Activated CD8-positive, alpha-beta memory T cell treated with anti-CD3 and anti-CD28 coated beads for 36 hours (primary cell): ENCODE data around the gene KIF16B. TPM values are rescaled to one million over a fixed set of nuclear protein-coding genes. Genes with fewer than 3 reads are reported as not detected.
"Not testable (repeated sequence)": the region's sequence is repeated elsewhere in the genome, so short reads cannot be mapped to it uniquely, and the experiment has no call there.

Experiments used
- CTCF ChIA-PET: fragments of 350-600 bp; sonication (Branson Sonifier 250); formaldehyde crosslinking; loops from one replicate; lab custom pipeline; 2021; ENCODE audit warnings: antibody characterized with exemption; lab: Charles Lee
- POLR2A ChIA-PET: fragments of 350-600 bp; sonication (Branson Sonifier 250); formaldehyde crosslinking; loops from one replicate; lab custom pipeline; 2021; ENCODE audit warnings: antibody characterized with exemption; lab: Charles Lee
- total RNA-seq, 2 experiments: library from RNA; stranded (reverse); gene quantifications; one replicate each; pipeline ENCODE4 v1.2.3, GENCODE V29; 2021

The KIF16B gene
- total RNA-seq, 2 experiments from 2014 or later: 3.2 TPM

DNA sequence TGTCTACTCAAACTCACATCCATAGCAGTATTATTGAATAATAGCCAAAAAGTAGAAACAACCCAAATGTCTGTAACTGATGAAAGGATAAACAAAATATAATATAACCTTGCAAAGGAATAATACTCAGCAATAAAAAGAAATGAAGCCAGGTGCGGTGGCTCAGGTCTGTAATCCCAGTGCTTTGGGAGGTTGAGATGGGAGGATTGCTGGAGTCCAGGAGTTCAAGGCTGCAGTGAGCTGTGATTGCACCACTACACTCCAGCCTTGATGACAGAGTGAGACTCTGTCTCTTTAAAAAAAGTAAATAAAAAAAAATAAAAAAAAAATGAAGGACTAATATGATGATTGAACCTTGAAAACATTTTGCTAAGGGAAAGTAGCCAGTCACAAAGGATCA, 22.1 kb upstream of the KIF16B start:
- CTCF ChIA-PET: no interaction called here

DNA sequence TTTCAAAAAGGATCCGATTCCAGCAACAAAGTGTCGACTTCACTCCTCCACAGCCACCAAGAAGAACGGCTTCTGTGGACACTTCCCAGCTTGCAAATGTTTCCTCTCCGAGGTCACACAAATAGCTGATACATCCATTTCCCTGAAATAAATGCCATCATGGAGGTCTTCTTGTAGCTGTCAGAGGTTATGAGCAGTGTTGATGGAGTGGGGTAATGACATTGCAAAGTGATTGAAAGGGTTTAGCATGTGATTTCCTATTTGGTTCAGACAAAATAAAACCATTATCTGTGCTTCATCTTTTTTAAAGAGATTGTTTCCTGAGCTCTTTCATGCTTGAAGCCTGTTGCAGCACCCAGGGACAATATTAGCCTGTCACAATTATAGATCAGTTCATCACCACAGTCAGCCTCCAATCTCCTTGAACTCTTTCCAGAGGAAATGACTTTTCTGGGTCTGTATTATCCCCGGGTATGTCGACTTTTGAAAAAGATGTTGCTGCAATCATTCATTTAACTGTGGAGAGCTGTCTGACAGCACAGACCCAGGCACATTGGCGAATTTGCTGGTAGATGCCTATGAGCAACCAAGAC, 16.9 kb upstream of the KIF16B start:
- POLR2A ChIA-PET: no interaction called here
- CTCF ChIA-PET: no interaction called here

More for the DNA sequence above, 22.1 kb upstream of the KIF16B start:
- POLR2A ChIA-PET: no interaction called here

- POLR2A ChIA-PET: no interaction called here
Observed at GRCh38 chr20:16589623-16590022, 16.4 kb upstream of the KIF16B start.

GRCh38 chr20:16588241-16588640, 15.0 kb upstream of the KIF16B start:
- ChIA-PET POLR2A (no interaction called here), CTCF (no interaction called here)

More at GRCh38 chr20:16589623-16590022, 16.4 kb upstream of the KIF16B start:
- CTCF ChIA-PET: no interaction called here

DNA sequence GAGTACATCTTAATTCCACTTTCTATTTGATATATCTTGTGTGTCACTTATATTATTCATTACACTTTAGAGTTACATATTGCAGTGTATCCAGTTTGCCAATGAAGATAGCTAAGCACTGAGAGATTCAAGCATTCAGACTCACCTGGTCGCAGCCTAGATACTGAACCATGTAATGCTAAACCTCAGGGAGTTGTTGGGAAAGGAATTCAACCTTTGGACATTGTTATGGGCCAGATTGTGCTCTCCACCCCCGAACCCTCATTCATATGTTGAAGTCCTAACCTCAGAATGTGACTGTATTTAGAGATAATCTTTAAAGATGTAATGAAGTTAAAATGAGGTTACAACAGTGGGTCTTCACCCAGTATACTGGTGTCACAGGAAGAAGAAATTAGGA, 13.8 kb upstream of the KIF16B start:
- ChIA-PET CTCF (no interaction called here), POLR2A (no interaction called here)

- ChIA-PET CTCF (no interaction called here), POLR2A (no interaction called here)
Observed at GRCh38 chr20:16583474-16583873, 10.2 kb upstream of the KIF16B start.

DNA sequence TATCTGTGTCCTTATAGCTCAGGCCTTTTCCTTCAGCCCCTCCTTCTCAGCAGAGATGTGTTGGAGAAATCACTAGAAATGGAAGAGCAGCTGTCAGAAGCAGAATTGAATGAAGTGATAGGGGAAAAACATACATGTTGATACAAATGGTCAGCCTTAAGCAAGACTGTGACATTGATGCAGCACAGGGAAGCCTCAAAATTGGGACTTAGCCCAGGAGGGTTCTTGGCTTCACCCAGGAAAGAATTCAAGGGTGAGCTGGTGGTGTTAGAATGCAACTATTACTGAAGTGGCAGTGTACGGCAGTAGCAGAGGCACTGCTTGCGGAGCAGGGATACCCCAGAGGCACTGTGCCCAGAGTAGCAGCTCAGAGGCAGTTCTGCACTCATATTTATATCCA, 8.0 kb upstream of the KIF16B start:
- CTCF ChIA-PET: no interaction called here
- POLR2A ChIA-PET: no interaction called here

DNA sequence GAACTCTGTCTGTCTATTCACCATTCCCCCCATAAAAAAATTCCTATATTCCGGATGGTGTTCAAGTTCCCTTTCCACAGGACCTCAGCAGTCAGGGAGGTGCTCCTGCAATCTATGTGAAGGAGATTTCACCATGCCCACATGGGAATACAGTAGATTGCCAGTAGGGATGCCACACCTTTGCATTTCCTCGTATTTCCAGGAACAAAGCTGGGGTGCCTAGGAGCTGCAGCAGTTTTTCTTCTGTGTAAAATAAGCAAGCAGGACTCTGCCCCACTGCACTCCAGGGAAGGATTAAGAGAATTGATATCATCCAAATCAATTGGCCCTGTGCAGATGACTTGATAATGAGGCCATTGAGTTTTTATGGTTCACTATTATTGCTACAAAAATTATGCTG, 7.4 kb upstream of the KIF16B start:
- ChIA-PET CTCF (no interaction called here), POLR2A (no interaction called here)

GRCh38 chr20:16580147-16580546, 6.9 kb upstream of the KIF16B start:
- POLR2A ChIA-PET: no interaction called here
- CTCF ChIA-PET: no interaction called here

DNA sequence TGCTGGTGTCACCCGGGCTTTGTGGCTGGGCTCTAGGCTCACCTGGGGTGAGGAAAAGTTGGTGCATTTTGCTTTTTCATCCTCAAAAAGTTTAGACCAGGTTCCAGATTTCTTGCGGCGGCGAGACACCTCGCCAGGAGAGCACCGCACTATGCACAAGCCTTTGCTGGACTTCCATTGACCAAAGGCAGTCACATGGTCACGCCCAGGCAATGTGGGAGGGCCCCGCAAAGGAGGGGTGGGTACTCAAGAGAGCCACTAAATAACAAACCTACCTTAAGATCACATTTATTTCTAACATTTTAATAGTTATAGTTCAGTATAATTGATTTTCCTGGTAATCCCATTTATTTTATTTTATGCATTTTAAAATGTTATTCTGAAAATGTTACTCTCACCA, 3.0 kb upstream of the KIF16B start:
- CTCF ChIA-PET: no interaction called here

DNA sequence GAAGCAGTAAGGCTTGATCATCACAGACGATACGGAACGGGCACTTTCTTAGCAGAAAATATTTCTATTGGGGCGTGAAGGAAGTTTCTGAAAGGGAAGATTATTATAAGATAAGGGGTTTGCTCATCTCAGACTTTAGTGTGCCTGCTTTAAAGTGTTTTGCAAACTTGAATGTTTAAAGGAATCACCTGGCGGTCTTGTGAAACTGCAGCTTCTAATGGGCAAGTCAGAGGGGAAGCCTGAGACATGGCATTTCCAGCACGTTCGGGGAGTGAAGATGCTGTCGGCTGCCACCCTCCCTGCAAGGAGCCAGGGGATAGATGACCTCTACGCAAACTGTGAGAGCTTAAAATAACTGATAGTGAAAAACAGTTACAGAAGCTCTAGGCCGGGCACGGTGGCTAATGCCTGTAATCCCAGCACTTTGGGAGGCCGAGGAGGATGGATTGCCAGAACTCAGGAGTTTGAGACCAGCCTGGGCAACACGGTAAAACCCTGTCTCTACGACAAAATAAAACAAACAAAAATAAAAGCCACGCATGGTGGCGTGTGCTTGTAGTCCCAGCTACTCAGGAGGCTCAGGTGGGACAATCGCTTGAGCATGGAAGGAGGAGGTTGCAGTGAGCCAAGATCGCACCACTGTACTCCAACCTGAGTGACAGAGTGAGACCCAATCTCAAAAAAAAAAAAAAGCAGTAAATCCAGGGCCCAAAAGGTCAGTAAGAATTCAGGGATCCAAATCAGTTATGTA, 2.3 kb upstream of the KIF16B start:
- CTCF ChIA-PET: no interaction called here
- POLR2A ChIA-PET: no interaction called here

More for the DNA sequence above, 3.0 kb upstream of the KIF16B start:
- POLR2A ChIA-PET: no interaction called here

DNA sequence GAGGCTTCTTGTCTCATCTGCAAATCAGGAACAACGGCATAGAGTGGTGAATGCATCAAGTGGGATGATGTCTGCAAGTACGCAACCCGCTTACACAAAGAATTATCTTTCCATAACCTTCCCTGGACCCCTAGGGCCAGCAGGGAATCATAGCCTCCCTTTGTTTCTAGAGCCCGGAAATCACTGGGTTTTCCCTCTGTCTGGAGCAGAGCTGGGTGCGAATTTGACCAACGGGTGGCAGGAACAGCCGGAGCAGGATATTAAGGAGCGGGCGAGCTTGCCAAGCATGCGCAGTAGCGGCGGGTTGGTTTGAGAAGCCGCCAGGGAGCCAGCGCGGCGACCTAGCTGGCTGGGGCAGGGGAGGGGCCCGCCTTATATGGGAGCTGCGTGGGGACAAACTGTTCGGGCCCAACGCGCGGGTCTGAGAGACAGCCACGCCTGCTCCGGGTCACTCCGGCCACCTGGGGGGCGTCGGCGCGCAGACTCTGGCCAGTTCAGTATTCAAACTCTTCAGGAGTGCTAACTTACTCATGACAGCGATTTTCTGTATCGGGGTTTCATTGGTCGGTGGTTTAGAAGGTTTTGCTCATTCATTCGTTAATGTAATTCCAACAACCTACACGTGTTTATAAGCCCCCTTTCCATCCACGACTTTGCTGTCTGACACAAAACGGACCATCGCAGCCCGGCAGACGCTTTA, 1.6 kb upstream of the KIF16B start:
- POLR2A ChIA-PET: no interaction called here
- CTCF ChIA-PET: no interaction called here

DNA sequence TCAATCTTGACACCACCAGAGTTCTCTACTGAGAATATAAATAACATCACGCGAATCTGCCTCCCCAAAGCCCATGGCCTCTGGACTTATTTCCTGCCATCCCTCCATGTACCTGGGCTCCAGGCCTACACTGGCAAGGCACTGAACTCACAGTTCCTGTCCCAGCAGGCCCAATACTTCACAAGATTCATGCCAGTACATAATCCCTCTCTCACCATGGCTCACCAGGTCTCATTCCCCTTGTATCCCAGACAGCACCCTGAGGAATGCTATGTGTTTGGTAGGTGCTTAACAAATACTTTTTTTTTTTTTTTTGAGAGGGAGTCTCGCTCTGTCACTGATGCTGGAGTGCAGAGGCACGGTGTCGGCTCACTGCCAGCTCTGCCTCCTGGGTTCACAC, 1.9 kb downstream of the KIF16B start:
- ChIA-PET CTCF (no interaction called here), POLR2A (no interaction called here)

DNA sequence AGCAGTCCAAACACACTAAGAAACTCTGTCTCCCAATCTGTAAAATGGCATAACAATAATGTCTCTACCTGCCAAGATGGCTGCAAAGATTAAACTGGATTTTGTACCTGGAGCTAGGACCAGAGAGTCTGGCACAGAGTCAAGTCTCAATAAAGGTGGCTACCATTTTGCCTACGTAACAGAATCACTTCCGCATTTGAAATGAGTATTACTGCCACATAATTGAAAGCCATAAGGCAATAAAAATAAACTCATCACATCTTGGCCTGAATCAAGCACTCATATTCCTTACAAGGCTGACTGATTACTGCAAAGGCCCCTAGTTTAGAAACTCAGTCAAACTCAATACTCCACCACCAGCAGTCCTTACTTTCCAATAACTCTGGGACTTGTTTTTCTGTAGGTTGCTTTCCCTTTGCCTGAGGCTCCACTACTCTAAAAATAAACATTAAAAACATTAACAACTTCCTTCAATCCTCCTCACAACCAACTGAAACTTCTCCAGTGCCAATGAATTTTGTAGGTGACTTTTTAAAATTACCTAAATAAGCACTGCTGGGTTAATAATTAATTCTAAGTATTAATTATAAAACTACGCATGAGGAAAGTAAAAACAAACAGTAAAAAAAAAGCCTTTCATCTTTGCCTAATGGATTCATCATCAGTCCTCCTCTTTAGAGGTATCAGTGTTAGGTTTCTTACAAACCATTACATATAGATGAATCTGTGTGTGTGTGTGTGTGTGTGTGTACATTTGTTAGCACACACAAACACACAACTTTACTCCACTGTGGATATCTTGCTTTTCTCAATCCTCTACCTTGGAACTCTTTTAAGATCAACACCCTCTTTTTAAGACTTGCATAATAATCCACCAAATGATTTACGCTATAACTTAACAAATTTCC, 3.7 kb downstream of the KIF16B start:
- ChIA-PET CTCF (no interaction called here), POLR2A (no interaction called here)

DNA sequence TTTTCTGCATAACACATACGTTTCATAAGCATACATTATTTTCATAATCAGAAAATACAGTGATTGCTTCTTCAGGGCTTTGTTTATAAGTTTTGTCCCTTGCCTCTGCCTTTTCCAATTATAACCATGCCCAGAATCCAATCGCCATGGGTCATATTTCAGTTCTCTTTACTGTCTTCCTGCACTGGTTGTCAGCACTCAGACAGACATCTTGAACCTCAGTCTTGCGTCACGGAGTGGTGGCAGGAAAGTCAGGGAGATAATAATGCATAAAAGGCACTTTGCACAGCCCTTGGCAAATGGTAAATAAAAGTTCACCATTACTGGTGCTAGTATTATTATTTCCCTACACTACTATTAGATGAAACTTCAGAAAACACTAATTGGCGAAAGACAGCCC, 7.2 kb downstream of the KIF16B start:
- ChIA-PET CTCF (no interaction called here), POLR2A (no interaction called here)

- POLR2A ChIA-PET, CTCF ChIA-PET: not testable (repeated sequence)
Observed at GRCh38 chr20:16564079-16564478, 9.2 kb downstream of the KIF16B start.

DNA sequence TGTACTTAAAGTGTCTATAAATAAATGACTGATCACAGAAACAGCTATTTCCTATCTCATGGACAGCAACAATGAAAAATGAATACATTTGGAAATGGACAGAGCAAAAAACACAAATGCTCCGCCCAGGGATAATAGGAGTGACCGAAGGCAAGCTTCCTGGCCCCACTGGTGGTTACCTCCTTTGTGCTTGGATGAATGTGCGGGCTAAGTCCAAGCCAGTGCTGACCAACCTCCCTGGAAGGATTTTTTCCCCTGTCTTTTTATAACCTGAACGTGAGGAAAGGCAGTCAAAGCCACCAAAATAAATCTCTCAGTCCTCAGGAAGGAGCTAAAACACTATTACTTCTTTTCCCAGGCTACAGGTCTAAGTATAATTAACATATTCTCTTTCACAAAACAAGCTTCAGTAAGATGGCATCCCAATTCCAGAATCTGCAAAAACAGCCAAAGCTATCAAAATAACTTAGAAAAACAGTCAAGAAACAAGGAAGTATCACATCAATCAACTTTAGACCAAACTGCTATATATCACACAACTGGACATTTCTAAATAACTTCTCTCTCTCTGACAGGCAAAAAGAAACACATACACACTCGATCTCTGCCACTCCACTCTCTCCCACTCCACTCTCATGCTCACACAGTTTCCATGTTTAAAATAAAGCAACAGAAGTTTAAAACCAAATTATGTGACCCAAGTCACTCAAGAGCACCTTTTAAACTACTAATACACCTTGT, 10.0 kb downstream of the KIF16B start:
- CTCF ChIA-PET: no interaction called here
- POLR2A ChIA-PET: no interaction called here

- ChIA-PET POLR2A (no interaction called here), CTCF (no interaction called here)
Observed at GRCh38 chr20:16562259-16562658, 11.0 kb downstream of the KIF16B start.

GRCh38 chr20:16560661-16561060, 12.6 kb downstream of the KIF16B start:
- ChIA-PET CTCF (no interaction called here), POLR2A (no interaction called here)
